PFSK-1 (cell line): ENCODE data around the gene AUTS2.

Experiments
- FOXP2 ChIP-seq: optimal IDR thresholded peaks from 2 replicates; pipeline ENCODE3; 2011; ENCODE audit warnings: borderline replicate concordance, control low read depth, inconsistent platforms; ENCODE audit not compliant: insufficient read depth; ENCODE audit errors: extremely low read length, extremely low read depth
- POLR2AphosphoS5 ChIP-seq: IDR thresholded peaks from 2 replicates; pipeline ENCODE4 v1.6.1; 2012; ENCODE audit warnings: low read depth, mild to moderate bottlenecking, control low read depth, low read length, moderate library complexity
- REST ChIP-seq, 2 experiments: IDR thresholded peaks; 2 replicates each; pipeline versions ENCODE4 v1.6.1 to v1.8.0; 2011 to 2012; ENCODE audit warnings: low read depth in 2 of 2, low read length in 2 of 2, control low read depth in 1 of 2, inconsistent platforms in 1 of 2, mild to moderate bottlenecking in 1 of 2, moderate library complexity in 1 of 2; ENCODE audit not compliant: insufficient read depth in 1 of 2
- SIN3A ChIP-seq: IDR thresholded peaks from 2 replicates; pipeline ENCODE4 v1.6.1; 2012; ENCODE audit warnings: mild to moderate bottlenecking, low read length, moderate library complexity, borderline replicate concordance; ENCODE audit not compliant: insufficient read depth
- TAF1 ChIP-seq: IDR thresholded peaks from 2 replicates; pipeline ENCODE4 v1.6.1; 2012; ENCODE audit warnings: low read length, control low read depth, borderline replicate concordance; ENCODE audit not compliant: insufficient read depth

Gene AUTS2

GRCh38 chr7:69885431-69885830 is 287.2 kb downstream of the AUTS2 start:
- no peak for TF ChIP-seq REST (IDR thresholded peaks at IDR 0.05; ENCODE audit: insufficient read depth in 1 of 2, low read depth in 2 of 2, low read length in 2 of 2)
- no peak for TF ChIP-seq FOXP2
- no peak for TF ChIP-seq POLR2AphosphoS5
- no peak for TF ChIP-seq TAF1
- no peak for TF ChIP-seq SIN3A

GRCh38 chr7:69889338-69889975 is 291.2 kb downstream of the AUTS2 start:
- TF ChIP-seq FOXP2 (no peak), SIN3A (no peak), POLR2AphosphoS5 (no peak), TAF1 (no peak), REST (IDR thresholded peaks at IDR 0.05; ENCODE audit: insufficient read depth in 1 of 2, low read depth in 2 of 2, low read length in 2 of 2) (no peak)

GRCh38 chr7:69889976-69890351 is 291.7 kb downstream of the AUTS2 start:
- no peak for TF ChIP-seq FOXP2
- no peak for TF ChIP-seq REST (IDR thresholded peaks at IDR 0.05; ENCODE audit: insufficient read depth in 1 of 2, low read depth in 2 of 2, low read length in 2 of 2)
- TF ChIP-seq SIN3A, result no peak
- TF ChIP-seq POLR2AphosphoS5, result no peak
- no peak for TF ChIP-seq TAF1

- TF ChIP-seq POLR2AphosphoS5, result no peak
- no peak for TF ChIP-seq REST (IDR thresholded peaks at IDR 0.05; ENCODE audit: insufficient read depth in 1 of 2, low read depth in 2 of 2, low read length in 2 of 2)
- no peak for TF ChIP-seq TAF1
- TF ChIP-seq FOXP2, result no peak
- no peak for TF ChIP-seq SIN3A
These were observed 294.5 kb downstream of the AUTS2 start for GRCh38 chr7:69892790-69893189.

- TF ChIP-seq REST (IDR thresholded peaks at IDR 0.05; ENCODE audit: insufficient read depth in 1 of 2, low read depth in 2 of 2, low read length in 2 of 2) (no peak), FOXP2 (no peak), TAF1 (no peak), SIN3A (no peak), POLR2AphosphoS5 (no peak)
These were observed 295.6 kb downstream of the AUTS2 start for GRCh38 chr7:69893906-69894305.
